Neural progenitor cell (in vitro differentiated cells): ENCODE results near the gene NRGN.

ENCODE experiments used
- CTCF ChIP-seq: fragments of 200-600 bp; sonication (generic); IDR thresholded peaks from 2 replicates; pipeline ENCODE4 v1.5.1; 2017; ENCODE audit warnings: antibody characterized with exemption, mild to moderate bottlenecking
- EZH2phosphoT487 ChIP-seq: fragments of 200-600 bp; sonication (generic); IDR thresholded peaks from 2 replicates; pipeline ENCODE4 v1.6.1; 2017; ENCODE audit warnings: antibody characterized with exemption

- no peak for TF ChIP-seq CTCF
- TF ChIP-seq EZH2phosphoT487: no peak
These were observed 21.1 kb downstream of the NRGN start for GRCh38 chr11:124760806-124761205.
